Fibroblast of skin of right quadriceps (primary cell): ENCODE data around the gene PTPRF.
"Not testable (repeated sequence)": the region's sequence is repeated elsewhere in the genome, so short reads cannot be mapped to it uniquely, and the experiment has no call there.

ENCODE experiments used
- DNase-seq: peaks from one replicate; pipeline ENCODE4 v3.0.0-alpha.2; 2013

PTPRF gene

GRCh38 chr1:43638381-43638780, 107.7 kb downstream of the PTPRF start:
- DNase-seq: not testable (repeated sequence)

GRCh38 chr1:43639976-43640794, 109.5 kb downstream of the PTPRF start:
- no peak for DNase-seq

GRCh38 chr1:43644558-43644957, 113.9 kb downstream of the PTPRF start:
- DNase-seq: no peak

- DNase-seq: no peak
These were observed 114.8 kb downstream of the PTPRF start for GRCh38 chr1:43645461-43645860.

- not testable (repeated sequence) for DNase-seq
These were observed 116.6 kb downstream of the PTPRF start for GRCh38 chr1:43647331-43647730.

GRCh38 chr1:43648221-43648847, 117.7 kb downstream of the PTPRF start:
- no peak for DNase-seq

GRCh38 chr1:43648876-43649477, 118.3 kb downstream of the PTPRF start:
- no peak for DNase-seq

GRCh38 chr1:43650310-43651085, 119.8 kb downstream of the PTPRF start:
- DNase-seq: peak; percentile 99

- DNase-seq: no peak
These were observed 120.5 kb downstream of the PTPRF start for GRCh38 chr1:43651188-43651587.

GRCh38 chr1:43651902-43652301, 121.2 kb downstream of the PTPRF start:
- no peak for DNase-seq

- no peak for DNase-seq
These were observed 122.7 kb downstream of the PTPRF start for GRCh38 chr1:43653339-43653738.

GRCh38 chr1:43653893-43654292, 123.2 kb downstream of the PTPRF start:
- DNase-seq: no peak

GRCh38 chr1:43655953-43656352, 125.3 kb downstream of the PTPRF start:
- DNase-seq: no peak

GRCh38 chr1:43659212-43660166, 128.8 kb downstream of the PTPRF start:
- DNase-seq: no peak

GRCh38 chr1:43660355-43660754, 129.7 kb downstream of the PTPRF start:
- DNase-seq: no peak

- no peak for DNase-seq
These were observed 133.7 kb downstream of the PTPRF start for GRCh38 chr1:43664369-43664768.

GRCh38 chr1:43666608-43667007, 135.9 kb downstream of the PTPRF start:
- DNase-seq: no peak

GRCh38 chr1:43668956-43669355, 138.3 kb downstream of the PTPRF start:
- peak; percentile 27 for DNase-seq

- DNase-seq: no peak
These were observed 139.2 kb downstream of the PTPRF start for GRCh38 chr1:43669878-43670277.

GRCh38 chr1:43671193-43671592, 140.5 kb downstream of the PTPRF start:
- no peak for DNase-seq

GRCh38 chr1:43671626-43672330, 141.1 kb downstream of the PTPRF start:
- peak; percentile 44 for DNase-seq
